RPMI8226 (cell line): Measurements from ENCODE around the gene ZNRF3.
"Not testable (repeated sequence)": the region's sequence is repeated elsewhere in the genome, so short reads cannot be mapped to it uniquely, and the experiment has no call there.

Source experiments
- DNase-seq: peaks from one replicate; pipeline ENCODE4 v3.0.0-alpha.2; 2015

ZNRF3 gene

DNA sequence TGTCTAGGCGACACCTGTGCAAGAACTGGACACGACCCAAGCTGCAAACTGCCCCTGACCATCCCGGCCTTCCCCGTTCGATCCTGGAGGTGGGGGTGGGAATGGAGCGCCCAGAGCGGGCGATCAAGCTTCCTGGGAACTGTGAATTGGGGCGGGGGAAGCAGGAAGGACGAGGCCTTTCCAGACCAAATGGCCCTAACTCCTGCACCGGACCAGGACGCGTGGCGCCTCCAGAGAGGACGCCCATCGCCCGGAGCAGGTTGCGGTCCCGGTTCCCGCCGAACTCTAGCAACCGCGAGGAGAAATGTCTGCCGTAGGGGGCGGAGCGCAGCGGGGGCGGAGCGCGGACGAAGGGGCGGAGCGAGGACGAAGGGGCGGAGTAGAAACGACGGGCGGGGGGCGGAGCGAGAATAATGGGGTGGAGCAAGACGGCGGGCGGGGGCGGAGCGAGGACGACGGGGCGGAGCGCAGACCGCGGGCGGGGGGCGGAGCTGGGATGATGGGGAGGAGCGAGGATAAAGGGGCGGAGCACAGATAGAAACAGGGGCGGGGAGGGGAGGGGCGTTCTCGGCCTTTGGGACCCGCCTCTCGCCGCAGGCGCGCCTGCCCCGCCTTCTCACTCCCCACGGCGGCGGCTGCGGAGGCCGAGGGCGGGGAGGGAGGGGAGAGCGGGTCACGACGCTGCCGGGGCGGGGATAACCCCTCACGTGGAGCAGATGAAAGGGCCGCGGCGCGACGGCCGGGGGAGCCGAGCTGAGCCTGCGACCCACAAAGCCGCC lies at the start of gene ZNRF3:
Gene ZNRF3 (plus strand): TSS at position 695 of the 779 bp plus-strand sequence. CDS start 195 bp downstream, outside the sequence.
- DNase-seq = peak; percentile 95

DNA sequence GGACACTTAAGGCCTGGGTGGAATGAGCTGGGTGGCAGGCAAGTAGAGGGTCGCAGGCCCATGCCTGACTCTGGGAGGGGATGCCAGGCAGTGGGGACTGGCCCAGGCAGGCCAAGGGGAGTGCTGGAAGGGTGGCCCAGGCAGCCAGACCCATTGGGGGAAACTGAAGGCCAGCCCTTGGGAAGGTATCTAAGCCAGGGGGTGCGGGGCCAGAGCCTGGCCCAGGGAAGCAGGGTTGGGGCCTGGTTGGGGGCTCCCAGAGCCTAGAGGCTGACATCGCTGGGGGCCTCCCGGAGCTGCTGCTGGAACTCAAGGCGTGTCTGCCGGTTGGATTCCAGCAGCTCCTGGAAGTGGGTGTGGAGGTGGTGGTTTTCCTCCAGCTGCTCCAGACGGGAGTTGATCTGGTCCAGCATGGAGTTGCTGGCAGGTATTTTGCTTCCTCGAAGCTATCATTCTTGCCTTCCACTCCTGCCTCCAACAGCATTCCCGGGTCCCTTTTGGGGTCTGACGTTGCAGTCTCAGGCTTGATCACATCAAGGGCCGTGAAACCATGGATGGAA lies 47.7 kb upstream of the ZNRF3 start:
- DNase-seq = no peak

DNA sequence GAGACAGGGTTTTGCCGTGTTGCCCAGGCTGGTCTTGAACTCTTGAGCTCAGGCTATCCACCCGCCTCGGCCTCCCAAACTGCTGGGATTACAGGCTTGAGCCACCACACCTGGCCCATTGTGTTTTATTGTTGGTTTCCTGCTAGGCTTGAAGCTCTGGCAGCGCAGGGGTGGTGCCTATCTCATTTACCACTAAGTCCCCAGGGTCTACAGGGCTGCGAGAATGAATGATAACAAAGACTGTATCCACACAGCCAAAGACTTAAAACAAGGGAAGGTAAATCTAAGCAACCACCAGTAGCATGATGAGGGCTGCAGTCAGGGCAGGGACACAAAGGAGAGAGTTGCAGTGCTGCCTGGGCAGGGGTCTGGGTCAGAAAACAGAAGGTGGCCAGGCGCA lies 45.7 kb upstream of the ZNRF3 start:
- no peak for DNase-seq

DNA sequence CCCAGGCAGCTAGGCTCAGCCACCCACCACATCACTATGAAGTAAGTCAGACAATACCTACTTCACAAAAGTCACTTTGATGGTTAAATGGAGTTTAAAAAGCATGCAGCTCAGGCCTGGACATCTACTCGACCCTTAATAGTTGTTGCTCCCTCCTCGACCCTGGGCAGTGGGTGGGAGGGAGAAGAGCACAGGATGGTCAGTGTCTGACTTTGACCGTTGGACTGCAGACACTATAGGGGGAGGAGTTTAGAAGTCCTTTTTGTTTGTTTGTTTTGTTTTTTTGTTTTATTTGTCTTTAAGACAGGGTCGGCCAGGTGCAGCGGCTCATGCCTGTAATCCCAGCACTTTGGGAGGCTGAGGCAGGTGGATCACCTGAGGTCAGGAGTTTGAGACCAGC lies 44.4 kb upstream of the ZNRF3 start:
- no peak for DNase-seq

DNA sequence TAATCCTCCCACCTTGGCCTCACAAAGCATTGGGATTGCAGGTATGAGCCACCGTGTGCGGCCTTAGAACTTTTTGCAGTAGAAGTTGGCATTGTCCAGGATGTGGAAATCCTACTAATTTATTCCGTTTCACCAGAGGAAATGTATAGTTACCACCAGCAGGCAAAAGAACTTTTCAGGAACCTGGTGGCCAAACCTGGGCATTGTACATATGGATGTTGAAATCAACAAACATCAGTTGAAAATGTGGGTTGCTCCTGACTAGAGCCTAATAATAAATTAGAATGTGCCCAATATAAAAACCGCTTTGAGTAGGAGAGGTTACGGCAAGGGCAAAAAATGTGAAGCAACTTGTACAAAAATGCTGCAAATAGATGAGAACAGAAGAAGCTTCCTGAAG lies 42.3 kb upstream of the ZNRF3 start:
- DNase-seq = no peak

DNA sequence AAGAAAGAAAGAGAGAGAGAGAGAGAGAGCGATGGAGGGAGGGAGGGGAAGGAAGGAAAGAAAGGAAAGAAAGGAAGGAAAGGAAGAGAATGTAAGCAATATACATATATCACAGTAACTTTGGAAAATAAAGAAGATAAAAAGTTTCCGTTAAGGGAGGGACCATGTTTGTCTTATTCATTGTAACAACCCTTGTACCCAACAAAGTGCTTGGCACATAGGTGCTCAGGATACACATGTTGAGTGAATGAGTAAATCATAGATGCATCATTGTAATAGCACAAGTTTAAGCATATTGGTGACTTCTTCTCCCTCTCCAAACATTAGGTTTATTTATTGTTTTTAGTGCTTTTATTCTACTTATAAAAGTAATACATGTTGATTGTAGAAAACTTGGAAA lies 39.7 kb upstream of the ZNRF3 start:
- DNase-seq = no peak

DNA sequence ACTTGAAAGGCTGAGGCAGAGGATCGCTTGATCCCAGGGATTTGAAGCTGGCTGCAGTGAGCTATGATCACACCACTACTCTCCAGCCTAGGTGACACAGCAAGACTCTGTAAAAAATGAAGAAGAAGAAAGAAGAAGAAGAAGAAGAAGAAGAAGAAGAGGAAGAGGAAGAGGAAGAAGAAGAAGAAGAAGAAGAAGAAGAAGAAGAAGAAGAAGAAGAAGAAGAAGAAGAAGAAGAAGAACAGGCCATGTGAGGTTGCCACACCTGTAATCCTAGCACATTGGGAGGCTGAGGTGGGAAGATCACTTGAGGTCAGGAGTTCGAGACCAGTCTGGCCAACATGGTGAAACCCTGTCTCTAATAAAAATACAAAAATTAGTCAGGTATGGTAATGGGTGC lies 39.1 kb upstream of the ZNRF3 start:
- DNase-seq = not testable (repeated sequence)

DNA sequence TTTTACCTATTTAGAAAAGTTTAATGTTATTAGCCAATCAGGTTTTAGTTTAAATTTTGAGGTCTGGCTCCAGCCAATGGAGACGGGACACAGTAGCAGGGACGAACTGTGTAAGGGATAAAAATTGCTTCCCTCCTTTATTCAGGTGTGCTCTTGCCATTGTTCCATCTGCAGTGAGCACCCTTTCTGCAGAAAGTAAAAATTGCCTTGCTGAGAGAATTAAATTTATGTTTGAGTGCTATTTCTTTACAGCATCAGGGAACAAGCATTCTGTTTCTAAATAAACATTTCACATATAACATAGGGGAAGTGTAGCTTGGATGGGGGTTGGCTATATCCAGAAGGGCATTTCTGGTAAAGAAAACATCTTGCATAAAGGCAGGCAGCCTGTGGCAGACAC lies 36.4 kb upstream of the ZNRF3 start:
- DNase-seq = no peak

DNA sequence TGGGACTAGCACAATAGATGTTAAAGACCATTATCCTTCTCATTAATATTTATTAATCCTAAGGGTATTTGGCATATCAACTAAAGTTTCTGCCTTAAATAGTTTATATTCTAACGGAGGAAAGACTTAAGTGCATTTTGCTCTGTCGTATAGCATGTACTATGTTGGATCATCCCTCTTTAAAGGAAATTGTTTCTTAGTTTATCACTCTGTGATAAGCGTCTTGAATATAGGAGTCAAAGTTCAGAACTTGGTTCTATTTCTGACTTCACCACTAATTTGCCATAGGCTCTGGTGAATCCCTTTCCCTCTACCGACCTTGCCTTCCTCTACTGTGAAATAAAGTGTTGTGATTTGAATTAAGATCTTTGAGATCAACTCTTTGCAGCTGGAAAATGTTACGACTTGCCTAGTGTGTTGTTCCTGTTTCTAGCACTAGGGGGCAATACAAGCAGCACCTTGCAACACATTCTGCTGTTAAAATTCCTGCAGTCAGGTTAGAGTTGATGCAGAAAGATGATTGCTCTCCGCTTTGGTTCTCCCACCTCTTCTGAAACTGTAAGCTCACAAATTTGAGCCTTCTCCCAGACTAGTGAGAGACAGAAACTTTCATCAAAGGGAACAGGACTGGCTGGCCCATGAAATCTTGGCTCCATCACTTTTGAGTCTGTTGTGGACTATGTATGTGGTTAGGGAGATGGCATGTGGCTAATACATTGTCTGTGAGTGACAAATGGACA lies 27.8 kb upstream of the ZNRF3 start:
- peak; percentile 69 for DNase-seq

DNA sequence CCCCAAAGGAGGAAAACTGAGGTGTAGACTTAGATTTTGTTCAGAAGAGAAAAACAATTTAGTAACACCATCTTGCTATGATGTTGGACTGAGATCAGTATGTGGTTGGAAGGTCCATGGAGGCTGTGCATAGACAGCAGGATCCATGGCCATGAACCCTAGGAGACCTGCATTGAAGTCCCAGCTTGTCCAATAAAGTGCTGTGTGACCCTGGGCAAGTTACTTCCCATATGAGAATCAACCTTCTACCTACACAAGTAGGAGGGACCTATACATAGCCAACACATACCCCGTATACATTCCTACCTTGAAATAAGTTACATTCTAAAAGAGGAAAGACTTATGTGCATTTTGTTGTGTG lies 27.3 kb upstream of the ZNRF3 start:
- no peak for DNase-seq

DNA sequence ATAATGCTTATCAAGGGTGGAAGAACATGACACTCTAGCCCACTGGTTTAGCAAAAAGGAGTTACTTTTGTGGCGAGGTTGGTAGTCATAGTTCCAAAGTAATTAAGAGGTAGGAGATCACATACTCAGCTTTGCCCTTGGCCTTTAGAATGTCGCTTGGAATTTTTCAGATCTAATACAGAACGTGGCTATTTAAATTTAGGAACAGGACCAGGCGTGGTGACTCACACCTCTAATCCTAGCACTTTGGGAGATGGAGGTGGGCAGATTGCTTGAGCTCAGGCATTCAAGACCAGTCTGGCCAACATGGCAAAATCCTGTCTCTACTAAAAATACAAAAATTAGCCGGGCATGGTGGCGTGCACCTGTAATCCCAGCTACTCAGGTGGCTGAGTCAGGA lies 26.1 kb upstream of the ZNRF3 start:
- DNase-seq = no peak

DNA sequence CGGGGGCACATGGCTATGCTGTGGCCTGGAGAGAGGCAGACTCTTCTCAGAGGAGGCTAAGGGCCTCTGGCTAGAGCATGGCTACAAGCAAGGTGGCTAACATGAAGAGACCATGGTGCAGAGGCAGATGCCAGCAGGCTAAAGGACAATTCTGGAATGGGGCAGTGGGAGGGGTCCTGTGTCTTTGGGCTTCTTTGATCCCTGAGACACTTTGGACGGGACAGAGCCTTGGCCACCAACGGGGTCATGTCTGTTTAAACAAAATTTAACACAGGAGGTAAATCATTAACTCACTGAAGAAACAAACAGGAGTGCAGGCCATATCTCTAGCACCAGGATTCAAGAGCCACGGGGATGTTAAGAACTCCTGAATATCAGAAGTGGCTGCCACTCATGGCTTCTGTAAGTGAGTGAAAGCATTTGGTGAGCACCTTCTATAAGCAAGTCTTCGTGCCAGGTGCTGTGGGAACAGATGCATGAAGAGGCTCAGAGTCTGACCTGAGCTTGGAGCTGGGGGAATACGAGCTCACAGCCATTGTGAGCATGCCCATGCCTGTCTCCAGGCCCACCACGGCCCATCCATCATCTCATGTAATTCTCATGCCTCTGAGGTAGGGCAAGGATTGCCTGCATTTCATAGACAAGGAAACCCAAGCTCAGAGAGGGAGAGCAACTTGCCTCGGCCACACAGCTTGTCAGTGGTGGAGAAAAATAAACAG lies 18.3 kb upstream of the ZNRF3 start:
- no peak for DNase-seq

DNA sequence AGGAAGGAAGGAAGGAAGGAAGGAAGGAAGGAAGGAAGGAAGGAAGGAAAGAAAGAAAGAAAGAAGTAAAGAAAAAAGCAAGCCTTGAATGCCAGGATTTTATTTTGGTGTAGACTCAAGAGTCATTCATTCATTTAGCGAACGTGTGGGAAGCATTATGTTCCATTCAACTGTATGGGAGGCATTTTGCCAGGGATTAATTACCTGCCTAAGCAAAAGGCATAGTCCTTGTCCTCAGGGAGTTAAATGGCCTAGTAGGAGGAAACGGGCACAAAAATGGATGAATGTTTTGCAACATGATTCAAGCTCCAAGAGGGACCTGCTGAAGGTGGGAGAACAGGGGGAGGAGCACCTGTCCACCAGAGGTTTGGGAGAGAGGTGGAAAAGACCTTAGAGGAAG lies 16.2 kb upstream of the ZNRF3 start:
- DNase-seq = no peak

DNA sequence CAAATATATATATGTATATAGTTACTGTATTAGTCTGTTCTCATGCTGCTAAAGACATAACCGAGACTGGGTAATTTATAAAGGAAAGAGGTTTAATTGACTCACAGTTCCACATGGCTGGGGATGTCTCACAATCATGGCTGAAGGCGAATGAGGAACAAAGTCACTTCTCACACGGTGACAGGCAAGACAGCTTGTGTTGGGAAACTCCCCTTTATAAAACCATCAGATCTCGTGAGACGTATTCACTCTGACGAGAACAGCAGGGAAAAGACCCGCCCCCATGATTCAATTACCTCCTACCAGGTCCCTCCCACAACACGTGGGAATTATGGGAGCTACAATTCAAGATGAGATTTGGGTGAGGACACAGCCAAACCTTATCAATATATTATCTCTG lies 15.0 kb upstream of the ZNRF3 start:
- DNase-seq = peak; percentile 33

DNA sequence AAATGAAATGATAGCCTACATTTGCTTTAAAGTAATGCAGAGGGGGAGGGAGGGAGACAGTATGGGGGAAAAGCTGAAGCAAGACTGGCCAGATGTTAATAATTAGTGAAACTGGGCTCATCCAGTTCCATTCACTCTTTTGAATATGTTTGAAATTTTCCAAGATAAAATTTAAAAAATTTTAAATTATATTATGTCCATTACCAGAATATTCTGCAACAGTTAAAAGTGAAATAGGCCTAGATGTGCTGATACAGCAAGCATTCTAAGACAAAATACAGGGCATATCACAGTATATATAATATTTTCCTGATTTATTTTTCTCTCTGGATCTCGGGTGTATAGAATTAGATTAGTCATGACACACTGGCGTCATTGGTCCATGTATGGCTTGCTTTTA lies 13.6 kb upstream of the ZNRF3 start:
- no peak for DNase-seq

DNA sequence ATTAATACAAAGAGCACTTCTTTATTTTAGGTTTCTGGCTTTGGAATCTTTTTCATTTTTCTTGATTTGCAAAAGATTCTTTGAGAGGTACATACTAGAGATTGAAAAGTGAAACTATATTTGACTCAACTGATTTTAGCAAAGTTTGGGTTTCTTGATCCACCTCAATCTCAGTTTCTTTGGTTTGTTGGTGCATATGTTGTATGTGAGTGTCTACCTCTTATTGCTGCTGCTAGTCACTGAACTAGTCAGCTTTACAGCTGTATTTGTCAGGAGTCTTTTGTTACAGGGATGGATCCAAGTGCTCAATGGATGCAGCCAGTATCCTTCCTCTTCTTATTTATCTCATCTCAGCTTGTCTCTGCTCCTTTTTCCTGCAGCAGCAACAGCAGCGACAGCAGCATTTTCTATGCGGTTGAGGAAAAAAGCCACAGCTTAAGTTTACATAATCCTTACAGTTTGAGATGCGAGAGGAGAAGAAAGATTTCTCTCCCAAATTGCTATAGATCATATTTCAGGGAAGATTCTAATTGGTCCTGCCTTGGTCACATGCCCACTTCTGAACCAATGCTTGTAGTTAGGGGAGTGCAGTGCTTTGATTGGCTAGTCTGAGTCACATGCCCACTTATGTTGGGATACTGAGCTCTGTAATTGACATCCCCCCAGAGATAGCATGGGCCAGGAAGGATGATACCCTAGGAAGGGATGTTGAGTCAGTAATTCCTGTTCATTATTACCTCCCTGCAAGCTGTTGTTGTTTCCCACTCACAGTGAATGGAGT lies 10.0 kb upstream of the ZNRF3 start:
- DNase-seq = no peak

DNA sequence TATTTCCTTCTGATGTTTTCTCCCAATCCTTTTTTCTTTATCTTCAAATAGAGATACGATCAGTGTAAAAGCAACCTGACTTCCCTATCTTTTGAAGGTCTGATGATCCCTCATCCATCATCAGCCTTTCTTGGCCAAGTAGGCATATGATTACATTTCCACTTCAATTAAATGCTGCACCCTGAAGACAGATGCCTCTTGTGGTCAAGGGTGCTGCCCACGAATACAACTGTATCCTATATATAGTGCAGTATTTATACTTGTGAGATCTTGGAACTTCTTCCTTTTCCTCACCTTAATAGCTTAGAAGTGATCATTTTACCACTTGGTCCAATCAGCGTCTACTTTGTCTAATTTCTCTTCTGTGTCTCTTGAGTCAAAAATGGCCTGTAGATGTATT lies 9.3 kb upstream of the ZNRF3 start:
- no peak for DNase-seq

DNA sequence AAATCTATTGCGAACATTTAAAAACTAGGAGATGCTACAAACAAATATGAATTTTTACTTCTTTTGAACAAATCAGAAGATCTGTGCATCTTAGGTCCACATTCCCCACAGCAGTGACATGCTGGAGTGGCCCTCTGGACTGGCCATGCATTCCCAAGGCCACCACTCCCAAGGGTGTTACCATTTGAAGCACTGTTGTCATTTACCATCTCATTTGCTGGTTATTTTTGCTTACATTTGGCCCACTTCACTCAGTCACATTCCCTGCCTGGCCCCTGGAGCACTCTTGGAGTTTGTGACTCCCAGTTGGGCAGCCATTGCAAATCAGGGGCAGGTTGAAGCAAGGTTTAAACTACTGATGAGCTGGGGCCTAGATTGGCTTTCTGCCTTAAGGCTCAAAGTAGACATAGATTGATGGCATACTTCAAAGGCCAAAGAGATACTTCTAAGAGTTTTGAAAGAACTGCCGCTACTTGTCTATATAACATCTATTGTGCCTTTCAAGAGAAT lies 8.5 kb upstream of the ZNRF3 start:
- no peak for DNase-seq

DNA sequence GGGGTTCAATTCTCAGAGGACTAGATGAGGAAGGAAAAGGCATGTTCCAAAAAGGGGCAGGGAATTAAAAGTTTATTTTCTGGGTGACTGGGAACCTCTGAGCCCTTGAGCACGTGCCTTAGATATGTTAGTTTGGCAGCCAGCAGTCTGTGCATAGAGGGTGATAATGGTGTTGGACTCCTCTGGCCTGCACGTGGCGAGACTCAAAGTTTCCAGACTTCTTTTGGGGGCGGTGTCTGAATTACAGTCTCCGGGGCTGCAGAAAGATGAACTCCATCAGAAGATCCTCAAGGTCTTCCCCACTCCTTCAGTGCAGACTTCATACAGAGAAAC lies 861 bp upstream of the ZNRF3 start:
- peak; percentile 54 for DNase-seq

DNA sequence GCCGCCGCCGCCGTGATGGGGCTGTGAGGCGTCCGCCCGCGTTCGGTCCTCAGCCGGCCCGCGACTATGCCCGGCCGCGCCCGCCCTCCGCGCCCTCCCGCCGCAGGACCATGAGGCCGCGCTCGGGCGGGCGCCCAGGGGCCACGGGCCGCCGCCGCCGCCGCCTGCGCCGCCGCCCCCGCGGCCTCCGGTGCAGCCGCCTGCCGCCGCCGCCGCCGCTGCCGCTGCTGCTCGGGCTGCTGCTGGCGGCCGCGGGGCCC lies 215 bp downstream of the ZNRF3 start:
- DNase-seq = no peak

DNA sequence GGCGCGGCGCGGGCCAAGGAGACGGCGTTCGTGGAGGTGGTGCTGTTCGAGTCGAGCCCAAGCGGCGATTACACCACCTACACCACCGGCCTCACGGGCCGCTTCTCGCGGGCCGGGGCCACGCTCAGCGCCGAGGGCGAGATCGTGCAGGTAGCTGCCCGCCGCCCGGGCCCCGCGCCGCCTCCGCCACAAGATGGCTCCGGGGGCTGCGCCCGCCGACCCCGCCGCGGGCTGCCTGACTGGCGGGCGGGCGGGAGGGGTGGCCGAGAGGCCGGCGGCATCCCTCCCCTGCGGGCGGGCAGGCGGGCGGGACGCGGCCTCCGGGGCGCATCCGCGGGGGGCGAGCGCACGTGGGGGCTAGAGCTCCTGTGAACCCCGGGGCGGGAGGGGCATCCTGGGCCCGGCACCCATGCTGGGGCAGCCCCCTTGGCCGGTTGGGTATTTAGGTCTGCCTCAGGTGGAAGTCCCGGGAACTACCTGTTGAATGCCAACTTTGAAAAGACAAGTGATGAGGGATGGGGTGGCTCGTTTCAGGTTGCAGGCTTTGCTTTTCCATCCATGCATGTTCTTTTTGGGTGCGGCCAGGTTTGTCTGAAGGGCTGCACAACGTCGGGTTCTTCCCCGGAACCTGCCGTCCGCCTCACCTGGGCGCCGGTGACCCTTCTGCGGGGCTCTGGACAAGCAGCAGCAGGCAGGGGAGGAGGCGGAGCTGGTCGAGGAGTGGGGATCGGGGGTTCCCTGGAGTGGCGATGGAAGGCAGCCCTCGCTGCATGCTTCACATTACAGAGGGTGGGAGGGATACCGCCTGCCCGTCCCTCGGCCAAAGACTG lies 760 bp downstream of the ZNRF3 start:
- DNase-seq = peak; percentile 60

DNA sequence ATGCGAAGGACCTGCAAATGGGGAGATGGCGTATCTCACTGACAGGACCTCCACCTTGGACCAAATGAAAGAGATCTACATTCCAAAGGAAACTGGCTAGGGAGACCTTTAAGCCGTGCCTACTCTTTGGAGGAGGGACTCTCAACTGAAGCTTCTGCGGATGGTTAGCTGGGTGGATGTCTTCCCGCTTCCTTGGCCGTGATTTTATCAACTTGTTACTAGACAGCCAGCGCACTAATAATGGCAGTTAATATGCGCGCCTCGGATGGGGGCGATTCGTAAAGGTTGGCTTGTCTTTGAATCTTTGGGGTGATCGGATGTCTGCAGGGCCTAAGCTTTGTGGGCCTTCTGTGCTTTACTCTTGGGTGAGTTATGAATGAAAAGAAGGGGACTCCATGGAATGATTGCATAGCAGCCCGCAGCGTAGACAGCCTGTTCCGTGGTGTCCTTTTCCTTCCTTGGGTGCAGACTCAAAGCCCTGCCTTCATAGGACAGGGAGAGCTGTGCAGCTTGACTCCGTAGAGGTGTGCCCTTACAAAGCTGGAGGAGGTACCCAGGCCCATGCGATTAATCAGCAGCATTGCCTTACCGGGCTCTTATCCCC lies 1.5 kb downstream of the ZNRF3 start:
- no peak for DNase-seq
